Testis (tissue), 2 donors: ENCODE measurements around the gene NOTCH1.

Experiments
- CTCF ChIP-seq, 3 experiments: fragments of 450-650 bp in 2 of 3; fragments of 200-600 bp in 1 of 3; sonication (generic) in 1 of 3; IDR thresholded peaks; one replicate each; pipeline ENCODE4 v1.5.1; 2016 to 2019; ENCODE audit warnings: antibody characterized with exemption in 3 of 3, mild to moderate bottlenecking in 2 of 3, moderate library complexity in 1 of 3
- POLR2A ChIP-seq: fragments of 450-650 bp; IDR thresholded peaks from one replicate; pipeline ENCODE4 v1.6.1; 2017; ENCODE audit warnings: antibody characterized with exemption, mild to moderate bottlenecking, moderate library complexity

GRCh38 chr9:136534366-136534765, 11.5 kb downstream of the NOTCH1 start:
- no peak for TF ChIP-seq CTCF (IDR thresholded peaks at IDR 0.05)
- TF ChIP-seq POLR2A = no peak
